ENCODE measurements around the gene EFHC1. TPM values are rescaled to one million over a fixed set of nuclear protein-coding genes. Genes with fewer than 3 reads are reported as not detected.

Gene EFHC1
- total and polyA plus RNA-seq, 2 of the 13 experiments (the other 11 are each of a cell fraction or from before 2014, with no cell fraction given): 23.4 to 29.5 TPM

DNA sequence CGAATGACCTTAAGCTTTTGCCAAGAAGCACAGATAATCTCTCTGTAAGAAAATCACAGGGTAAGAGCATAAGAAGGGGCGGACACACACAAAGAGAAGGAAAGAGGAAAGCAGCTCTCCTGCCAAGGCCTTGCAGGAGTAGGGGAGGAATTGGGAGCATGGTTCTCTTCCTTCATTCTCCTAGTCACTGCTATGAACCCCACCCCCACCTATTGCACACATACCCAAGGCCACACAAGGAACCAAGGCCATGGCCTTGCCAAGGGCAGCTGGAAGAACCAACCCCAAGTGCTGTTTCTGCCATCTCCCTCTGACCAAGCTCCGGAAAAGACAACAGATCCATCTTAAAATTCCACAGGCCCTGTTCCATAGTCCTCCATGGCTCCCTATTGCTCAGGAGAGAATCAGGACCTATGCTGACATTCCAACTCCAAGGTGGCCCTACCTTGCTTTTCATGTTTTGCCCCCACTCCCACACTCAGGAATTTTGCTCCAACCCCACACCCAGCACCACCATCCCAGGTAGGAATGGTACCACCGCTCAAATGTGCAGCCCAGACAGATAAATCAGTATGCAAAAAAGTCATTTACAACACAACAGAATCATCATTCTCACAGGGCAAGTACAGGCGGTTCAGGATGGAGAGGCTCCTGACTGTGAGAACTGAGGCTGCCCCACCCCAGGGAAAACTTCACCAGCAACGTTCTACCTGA, 125.4 kb downstream of the EFHC1 start (continued):
- TF ChIP-seq ZNF235 (CRISPR knock-in tag; IDR thresholded peaks at IDR 0.05; ENCODE audit: borderline replicate concordance) (no peak; the same call in 1 of the 2 replicates), HDAC1 (CRISPR knock-in tag; IDR thresholded peaks at IDR 0.05) (no peak), FOXC1 (CRISPR knock-in tag; IDR thresholded peaks at IDR 0.05; ENCODE audit: borderline replicate concordance) (no peak), TBP (CRISPR knock-in tag; IDR thresholded peaks at IDR 0.05) (no peak), ZNF75D (CRISPR knock-in tag; IDR thresholded peaks at IDR 0.05; ENCODE audit: borderline replicate concordance) (no peak), ZFP37 (CRISPR knock-in tag; IDR thresholded peaks at IDR 0.05; ENCODE audit: borderline replicate concordance) (no peak), ZNF557 (CRISPR knock-in tag; IDR thresholded peaks at IDR 0.05) (no peak), ZNF446 (CRISPR knock-in tag; IDR thresholded peaks at IDR 0.05) (no peak), NR2C2 (CRISPR knock-in tag; IDR thresholded peaks at IDR 0.05; ENCODE audit: borderline replicate concordance) (no peak), GTF2F1 (IDR thresholded peaks at IDR 0.05; ENCODE audit: low read length) (no peak), ZSCAN9 (CRISPR knock-in tag; IDR thresholded peaks at IDR 0.05; ENCODE audit: borderline replicate concordance) (no peak), ZNF260 (CRISPR knock-in tag; IDR thresholded peaks at IDR 0.05; ENCODE audit: borderline replicate concordance, low read depth) (no peak), JUNB (CRISPR knock-in tag; IDR thresholded peaks at IDR 0.05; ENCODE audit: borderline replicate concordance) (no peak), GABPA (IDR thresholded peaks at IDR 0.05; ENCODE audit: low read depth, low read length) (no peak), GABPA (CRISPR knock-in tag; IDR thresholded peaks at IDR 0.05; ENCODE audit: low read depth) (no peak), ZNF687 (CRISPR knock-in tag; IDR thresholded peaks at IDR 0.05) (peak; percentile 53), HMG20A (CRISPR knock-in tag; IDR thresholded peaks at IDR 0.05; ENCODE audit: borderline replicate concordance) (no peak), ZNF691 (CRISPR knock-in tag; IDR thresholded peaks at IDR 0.05; ENCODE audit: borderline replicate concordance, low read depth) (peak; percentile 58; the same call in 1 of the 2 replicates), THAP7 (CRISPR knock-in tag; IDR thresholded peaks at IDR 0.05) (no peak)
- TF ChIP-seq, protein P1, sequence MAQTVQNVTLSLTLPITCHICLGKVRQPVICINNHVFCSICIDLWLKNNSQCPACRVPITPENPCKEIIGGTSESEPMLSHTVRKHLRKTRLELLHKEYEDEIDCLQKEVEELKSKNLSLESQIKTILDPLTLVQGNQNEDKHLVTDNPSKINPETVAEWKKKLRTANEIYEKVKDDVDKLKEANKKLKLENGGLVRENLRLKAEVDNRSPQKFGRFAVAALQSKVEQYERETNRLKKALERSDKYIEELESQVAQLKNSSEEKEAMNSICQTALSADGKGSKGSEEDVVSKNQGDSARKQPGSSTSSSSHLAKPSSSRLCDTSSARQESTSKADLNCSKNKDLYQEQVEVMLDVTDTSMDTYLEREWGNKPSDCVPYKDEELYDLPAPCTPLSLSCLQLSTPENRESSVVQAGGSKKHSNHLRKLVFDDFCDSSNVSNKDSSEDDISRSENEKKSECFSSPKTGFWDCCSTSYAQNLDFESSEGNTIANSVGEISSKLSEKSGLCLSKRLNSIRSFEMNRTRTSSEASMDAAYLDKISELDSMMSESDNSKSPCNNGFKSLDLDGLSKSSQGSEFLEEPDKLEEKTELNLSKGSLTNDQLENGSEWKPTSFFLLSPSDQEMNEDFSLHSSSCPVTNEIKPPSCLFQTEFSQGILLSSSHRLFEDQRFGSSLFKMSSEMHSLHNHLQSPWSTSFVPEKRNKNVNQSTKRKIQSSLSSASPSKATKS (CRISPR knock-in tag; IDR thresholded peaks at IDR 0.05): no peak
- TF ChIP-seq, protein P2, sequence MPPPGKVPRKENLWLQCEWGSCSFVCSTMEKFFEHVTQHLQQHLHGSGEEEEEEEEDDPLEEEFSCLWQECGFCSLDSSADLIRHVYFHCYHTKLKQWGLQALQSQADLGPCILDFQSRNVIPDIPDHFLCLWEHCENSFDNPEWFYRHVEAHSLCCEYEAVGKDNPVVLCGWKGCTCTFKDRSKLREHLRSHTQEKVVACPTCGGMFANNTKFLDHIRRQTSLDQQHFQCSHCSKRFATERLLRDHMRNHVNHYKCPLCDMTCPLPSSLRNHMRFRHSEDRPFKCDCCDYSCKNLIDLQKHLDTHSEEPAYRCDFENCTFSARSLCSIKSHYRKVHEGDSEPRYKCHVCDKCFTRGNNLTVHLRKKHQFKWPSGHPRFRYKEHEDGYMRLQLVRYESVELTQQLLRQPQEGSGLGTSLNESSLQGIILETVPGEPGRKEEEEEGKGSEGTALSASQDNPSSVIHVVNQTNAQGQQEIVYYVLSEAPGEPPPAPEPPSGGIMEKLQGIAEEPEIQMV (CRISPR knock-in tag; IDR thresholded peaks at IDR 0.05; ENCODE audit: low read depth): 0 out of 2 replicates have a peak, but pooled peaks have one; percentile 52
